ENCODE data around the gene MYO18B. TPM values are rescaled to one million over a fixed set of nuclear protein-coding genes. Genes with fewer than 3 reads are reported as not detected.

The MYO18B gene
- total RNA-seq, 1 experiment from 2014 or later = 0.05 TPM

GRCh38 chr22:25939384-25939783 is 197.4 kb downstream of the MYO18B start:
- H3K79me2 ChIP-seq (ENCODE audit: insufficient read depth, low read length) = no peaks in the 10 kb centered on the region
- POLR2A ChIA-PET = no interaction called here
- BruUV-seq (replicated peaks) = no TSS peak
- RAD21 ChIA-PET (ENCODE audit: low non-redundant PET in 1 of 2, low total read pairs in 2 of 2, uncharacterized antibody in 2 of 2, unreplicated experiment in 2 of 2) = no interaction called here
- no peak overlapping the region for H3K27ac ChIP-seq (ENCODE audit: low read depth, low read length)
- no peaks in the 10 kb centered on the region for H3K4me1 ChIP-seq (ENCODE audit: control insufficient read depth in 1 of 2, insufficient read depth in 2 of 2, low read length in 2 of 2)
- intact Hi-C loops (cut with micrococcal nuclease) = no loop called here
- ATAC-seq (no peak), DNase-seq (ENCODE audit: low read depth, low spot score) (no peak)
- CTCF ChIA-PET = no interaction called here
- H3K9me3 ChIP-seq (ENCODE audit: control insufficient read depth in 1 of 2, insufficient read depth in 1 of 2, low read depth in 1 of 2, low read length in 2 of 2) = no peaks in the 10 kb centered on the region
- H2AFZ ChIP-seq (ENCODE audit: low read depth, low read length, poor library complexity, severe bottlenecking) = no peak overlapping the region
- H3K4me2 ChIP-seq (ENCODE audit: low read length) = no peak overlapping the region
- no peaks in the 10 kb centered on the region for H3K9me2 ChIP-seq (ENCODE audit: insufficient read depth)
- no peak for TF ChIP-seq REST (IDR thresholded peaks at IDR 0.05; ENCODE audit: low read depth)
- no peak for TF ChIP-seq CBX3 (IDR thresholded peaks at IDR 0.05; ENCODE audit: low read depth)
- no peak for TF ChIP-seq SRF (IDR thresholded peaks at IDR 0.05; ENCODE audit: low read depth)
- TF ChIP-seq YY1 (IDR thresholded peaks at IDR 0.05; ENCODE audit: extremely low read depth, insufficient replicate concordance, low read depth, low read length) = no peak
- TF ChIP-seq EZH2 (IDR thresholded peaks at IDR 0.05) = no peak
- no peak for TF ChIP-seq SP1 (IDR thresholded peaks at IDR 0.05; ENCODE audit: low read depth)
- TF ChIP-seq ELF1 (IDR thresholded peaks at IDR 0.05; ENCODE audit: borderline replicate concordance, low read depth) = no peak
- no peak for TF ChIP-seq JUND (IDR thresholded peaks at IDR 0.05)
- no peak for TF ChIP-seq FOSL1 (IDR thresholded peaks at IDR 0.05; ENCODE audit: low read depth)
- TF ChIP-seq POLR2A (IDR thresholded peaks at IDR 0.05; ENCODE audit: borderline replicate concordance, extremely low read depth, insufficient read depth, insufficient read length) = no peak
- no peak for TF ChIP-seq CEBPB (IDR thresholded peaks at IDR 0.05; ENCODE audit: low read depth)
- no peak for TF ChIP-seq MAX (IDR thresholded peaks at IDR 0.05)
- TF ChIP-seq EGR1 (IDR thresholded peaks at IDR 0.05; ENCODE audit: low read depth) = no peak
- no peak for TF ChIP-seq SIN3A (IDR thresholded peaks at IDR 0.05; ENCODE audit: low read depth)
- no peak for TF ChIP-seq ATF3 (IDR thresholded peaks at IDR 0.05)
- no peak for TF ChIP-seq RAD21 (IDR thresholded peaks at IDR 0.05; ENCODE audit: low read depth)
- no peak for TF ChIP-seq TCF7L2 (IDR thresholded peaks at IDR 0.05; ENCODE audit: borderline replicate concordance, extremely low read depth, insufficient read depth, insufficient read length)
- no peak for TF ChIP-seq POLR2AphosphoS5 (IDR thresholded peaks at IDR 0.05; ENCODE audit: low read depth, low read length)
- TF ChIP-seq ZFX (IDR thresholded peaks at IDR 0.05) = no peak
- TF ChIP-seq ZNF274 (IDR thresholded peaks at IDR 0.05; ENCODE audit: low read depth, low read length) = no peak
- no peak overlapping the region for H3K9ac ChIP-seq (ENCODE audit: low read length)
- H3K4me3 ChIP-seq (replicated peaks in 1 of 2; ENCODE audit: low read depth in 1 of 2, low read length in 2 of 2) = no peak overlapping the region
- no peaks in the 10 kb centered on the region for H3K36me3 ChIP-seq (ENCODE audit: control insufficient read depth in 1 of 2, insufficient read depth in 2 of 2, low read length in 2 of 2)
- peaks cover 62% of the 10 kb centered on the region for H3K27me3 ChIP-seq (ENCODE audit: insufficient read depth, low read length)
- no peaks in the 10 kb centered on the region for H4K20me1 ChIP-seq (ENCODE audit: insufficient read depth)
